ENCODE data around the gene ANKRD7. TPM values are rescaled to one million over a fixed set of nuclear protein-coding genes. Genes with fewer than 3 reads are reported as not detected.

The ANKRD7 gene
- total and polyA plus RNA-seq, 7 donors: 0.71 to 2.9 (median 1.8) TPM; not detected in 3

- no peak overlapping the region for H3K27ac ChIP-seq
- no peaks in the 10 kb centered on the region for H3K36me3 ChIP-seq
- DNase-seq: no peak
- no peaks in the 10 kb centered on the region for H3K4me1 ChIP-seq
- no peak overlapping the region for H3K4me3 ChIP-seq
- H3K9me3 ChIP-seq: no peaks in the 10 kb centered on the region
- intact Hi-C loops (cut with DNase I): no loop called here
- no peak for TF ChIP-seq CTCF (IDR thresholded peaks at IDR 0.05)
- TF ChIP-seq POLR2AphosphoS5 (IDR thresholded peaks at IDR 0.05): no peak
- no peak for TF ChIP-seq POLR2A (IDR thresholded peaks at IDR 0.05)
- TF ChIP-seq EP300 (IDR thresholded peaks at IDR 0.05): no peak
- 91 to 92% methylated on average over 2 of the region's 2 CpGs for WGBS, 2 donors
- H3K27me3 ChIP-seq: no peaks in the 10 kb centered on the region
These were observed 34.6 kb downstream of the ANKRD7 start for GRCh38 chr7:118259115-118259514.

- TF ChIP-seq POLR2A (IDR thresholded peaks at IDR 0.05) (no peak), CTCF (IDR thresholded peaks at IDR 0.05) (no peak), EP300 (IDR thresholded peaks at IDR 0.05) (no peak), POLR2AphosphoS5 (IDR thresholded peaks at IDR 0.05) (no peak)
- Histone ChIP-seq H3K4me1 (no peaks in the 10 kb centered on the region), H3K36me3 (no peaks in the 10 kb centered on the region), H3K4me3 (no peak overlapping the region), H3K27ac (no peak overlapping the region), H3K9me3 (no peaks in the 10 kb centered on the region), H3K27me3 (no peaks in the 10 kb centered on the region)
- intact Hi-C loops (cut with DNase I): no loop called here
- no peak for DNase-seq
These were observed 40.3 kb downstream of the ANKRD7 start for GRCh38 chr7:118264836-118265235.

GRCh38 chr7:118280319-118281012 lies 56.0 kb downstream of the ANKRD7 start:
- WGBS, 2 donors: 9 to 41% methylated on average over 2 of the region's 2 CpGs
- no peaks in the 10 kb centered on the region for H3K4me1 ChIP-seq
- H3K27ac ChIP-seq: no peak overlapping the region
- no peak for DNase-seq
- H3K27me3 ChIP-seq: no peaks in the 10 kb centered on the region
- no peaks in the 10 kb centered on the region for H3K9me3 ChIP-seq
- no peak overlapping the region for H3K4me3 ChIP-seq
- intact Hi-C loops (cut with DNase I): no loop called here
- no peak for TF ChIP-seq POLR2A (IDR thresholded peaks at IDR 0.05)
- no peak for TF ChIP-seq POLR2AphosphoS5 (IDR thresholded peaks at IDR 0.05)
- no peak for TF ChIP-seq CTCF (IDR thresholded peaks at IDR 0.05)
- TF ChIP-seq EP300 (IDR thresholded peaks at IDR 0.05): no peak
- no peaks in the 10 kb centered on the region for H3K36me3 ChIP-seq

GRCh38 chr7:118281196-118281595 lies 56.7 kb downstream of the ANKRD7 start:
- no peaks in the 10 kb centered on the region for H3K27me3 ChIP-seq
- no peak overlapping the region for H3K27ac ChIP-seq
- intact Hi-C loops (cut with DNase I): no loop called here
- no peak overlapping the region for H3K4me3 ChIP-seq
- no peaks in the 10 kb centered on the region for H3K9me3 ChIP-seq
- WGBS, 2 donors: 13 to 29% methylated on average over 3 of the region's 3 CpGs
- H3K4me1 ChIP-seq: no peaks in the 10 kb centered on the region
- H3K36me3 ChIP-seq: no peaks in the 10 kb centered on the region
- TF ChIP-seq POLR2AphosphoS5 (IDR thresholded peaks at IDR 0.05) (no peak), EP300 (IDR thresholded peaks at IDR 0.05) (no peak), POLR2A (IDR thresholded peaks at IDR 0.05) (no peak), CTCF (IDR thresholded peaks at IDR 0.05) (no peak)
- DNase-seq: no peak

- no peak overlapping the region for H3K27ac ChIP-seq
- TF ChIP-seq EP300 (IDR thresholded peaks at IDR 0.05) (no peak), POLR2A (IDR thresholded peaks at IDR 0.05) (no peak), CTCF (IDR thresholded peaks at IDR 0.05) (no peak), POLR2AphosphoS5 (IDR thresholded peaks at IDR 0.05) (no peak)
- no peaks in the 10 kb centered on the region for H3K4me1 ChIP-seq
- H3K9me3 ChIP-seq: peaks cover 0 to 4% (median 0%) of the 10 kb centered on the region in 4 donors
- intact Hi-C loops (cut with DNase I): no loop called here
- no peaks in the 10 kb centered on the region for H3K36me3 ChIP-seq
- DNase-seq: no peak
- H3K4me3 ChIP-seq: no peak overlapping the region
- no peaks in the 10 kb centered on the region for H3K27me3 ChIP-seq
These were observed 60.9 kb downstream of the ANKRD7 start for GRCh38 chr7:118285358-118285757.

Measured in sigmoid colon (tissue), 7 donors.